Nephron (organoid): Measurements from ENCODE around the gene PLEKHM2.

Experiments used
- H3K27ac Mint-ChIP-seq, 3 experiments: 2 replicates each; pipeline ENCODE4 v1.8.0; 2020; ENCODE audit warnings: mixed read lengths in 3 of 3, mild to moderate bottlenecking in 2 of 3, moderate library complexity in 1 of 3
- H3K27me3 Mint-ChIP-seq: 2 replicates; pipeline ENCODE4 v1.8.0; 2021; ENCODE audit warnings: low read depth, mild to moderate bottlenecking, moderate library complexity, mixed read lengths
- H3K36me3 Mint-ChIP-seq: 2 replicates; pipeline ENCODE4 v1.8.0; 2020; ENCODE audit warnings: low read depth, mixed read lengths
- H3K4me1 Mint-ChIP-seq: 2 replicates; pipeline ENCODE4 v1.8.0; 2020; ENCODE audit warnings: mixed read lengths
- H3K4me3 Mint-ChIP-seq, 3 experiments: 2 replicates each; pipeline ENCODE4 v1.8.0; 2020; ENCODE audit warnings: mild to moderate bottlenecking in 3 of 3, mixed read lengths in 3 of 3, moderate library complexity in 2 of 3
- H3K9me3 Mint-ChIP-seq: 2 replicates; pipeline ENCODE4 v1.8.0; 2020; ENCODE audit warnings: mixed read lengths
- TF ChIP-seq, protein P1 (sequence below), 3 experiments: fragments of 200-600 bp; sonication (generic); IDR thresholded peaks; one replicate each; pipeline ENCODE4 v1.5.0; 2021; ENCODE audit warnings: antibody characterized with exemption in 3 of 3; ENCODE audit not compliant: unreplicated experiment in 3 of 3

PLEKHM2 gene

DNA sequence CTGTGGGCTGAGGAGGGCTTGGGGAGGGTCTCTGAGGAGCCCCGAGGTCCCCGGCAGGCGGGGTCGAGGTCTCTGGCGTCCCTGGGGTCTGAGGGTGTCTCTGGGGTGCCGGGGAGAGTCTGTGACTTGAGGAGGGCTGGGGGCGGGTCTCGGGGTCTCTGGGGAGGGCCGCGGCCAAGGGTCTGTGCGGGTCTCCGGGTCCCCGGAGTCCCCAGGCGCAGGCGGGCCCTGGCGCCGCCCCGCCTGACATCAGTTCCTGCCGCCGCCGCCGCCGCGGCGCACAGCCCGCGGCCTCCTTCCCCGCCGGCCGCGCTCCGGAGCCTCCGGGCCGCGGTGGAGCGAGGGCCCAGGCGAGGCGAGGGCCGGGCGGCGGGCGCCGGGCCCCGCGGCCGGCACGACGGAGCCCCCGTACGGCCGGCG is at the start of gene PLEKHM2:
TSS of gene PLEKHM2 (plus strand) at position 279 of the 420 bp plus-strand sequence. CDS start 239 bp downstream, outside the sequence.
- Mint-ChIP-seq H3K27me3 (peaks cover 6% of the 10 kb centered on the region), H3K9me3 (no peaks in the 10 kb centered on the region), H3K36me3 (peaks cover 21% of the 10 kb centered on the region), H3K27ac (peak within 1 kb of the TSS; percentile 95 to 99 (median 97)), H3K4me3 (peak within 1 kb of the TSS; percentile 88 to 97 (median 94)), H3K4me1 (peaks cover 31% of the 10 kb centered on the region)
- TF ChIP-seq, protein P1, sequence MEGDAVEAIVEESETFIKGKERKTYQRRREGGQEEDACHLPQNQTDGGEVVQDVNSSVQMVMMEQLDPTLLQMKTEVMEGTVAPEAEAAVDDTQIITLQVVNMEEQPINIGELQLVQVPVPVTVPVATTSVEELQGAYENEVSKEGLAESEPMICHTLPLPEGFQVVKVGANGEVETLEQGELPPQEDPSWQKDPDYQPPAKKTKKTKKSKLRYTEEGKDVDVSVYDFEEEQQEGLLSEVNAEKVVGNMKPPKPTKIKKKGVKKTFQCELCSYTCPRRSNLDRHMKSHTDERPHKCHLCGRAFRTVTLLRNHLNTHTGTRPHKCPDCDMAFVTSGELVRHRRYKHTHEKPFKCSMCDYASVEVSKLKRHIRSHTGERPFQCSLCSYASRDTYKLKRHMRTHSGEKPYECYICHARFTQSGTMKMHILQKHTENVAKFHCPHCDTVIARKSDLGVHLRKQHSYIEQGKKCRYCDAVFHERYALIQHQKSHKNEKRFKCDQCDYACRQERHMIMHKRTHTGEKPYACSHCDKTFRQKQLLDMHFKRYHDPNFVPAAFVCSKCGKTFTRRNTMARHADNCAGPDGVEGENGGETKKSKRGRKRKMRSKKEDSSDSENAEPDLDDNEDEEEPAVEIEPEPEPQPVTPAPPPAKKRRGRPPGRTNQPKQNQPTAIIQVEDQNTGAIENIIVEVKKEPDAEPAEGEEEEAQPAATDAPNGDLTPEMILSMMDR (IDR thresholded peaks at IDR 0.05; ENCODE audit: unreplicated experiment in 3 of 3): no peak

DNA sequence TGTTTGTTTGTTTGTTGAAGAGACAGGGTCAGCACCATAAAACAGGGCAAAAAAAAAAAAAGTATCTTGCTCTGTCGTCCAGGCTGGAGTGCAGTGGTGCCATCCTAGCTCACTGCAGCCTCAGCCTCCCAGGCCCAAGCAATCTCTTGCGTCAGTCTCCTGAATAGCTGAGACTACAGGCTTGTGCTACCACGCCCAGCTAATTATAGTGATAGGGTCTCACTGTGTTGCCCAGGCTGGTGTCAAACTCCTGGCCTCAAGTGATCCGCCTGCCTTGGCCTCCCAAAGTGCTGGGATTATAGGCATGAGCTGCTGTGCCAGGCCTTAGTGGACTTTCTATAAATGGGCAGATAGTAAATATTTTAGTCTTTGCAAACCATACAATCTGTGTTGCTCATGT is 47.7 kb upstream of the PLEKHM2 start:
- Mint-ChIP-seq H3K4me1 (no peaks in the 10 kb centered on the region), H3K4me3 (no peak overlapping the region), H3K27ac (no peak overlapping the region), H3K9me3 (no peaks in the 10 kb centered on the region), H3K36me3 (peaks cover 74% of the 10 kb centered on the region), H3K27me3 (no peaks in the 10 kb centered on the region)
- TF ChIP-seq, protein P1 (IDR thresholded peaks at IDR 0.05; ENCODE audit: unreplicated experiment in 3 of 3): no peak

DNA sequence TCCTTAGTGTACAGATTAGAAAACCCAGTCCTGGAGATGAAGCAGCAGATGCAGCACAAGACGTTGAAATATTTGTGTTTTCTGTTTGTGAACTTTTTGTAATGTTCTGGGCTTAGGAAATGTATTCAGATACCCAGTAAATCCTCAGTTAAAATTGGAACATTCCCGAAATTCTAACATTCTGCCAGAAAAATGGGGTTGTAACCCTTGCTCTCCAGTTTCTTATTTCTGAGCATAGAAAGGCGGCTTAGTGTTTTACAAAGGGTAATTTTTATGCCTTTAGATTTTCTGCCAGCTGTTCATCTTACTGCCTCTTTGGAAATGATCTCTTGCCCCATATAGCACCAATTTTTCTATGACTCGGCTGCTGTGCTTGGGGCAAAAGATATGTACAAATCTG is 46.3 kb upstream of the PLEKHM2 start:
- Mint-ChIP-seq H3K27me3 (no peaks in the 10 kb centered on the region), H3K4me1 (no peaks in the 10 kb centered on the region), H3K4me3 (no peak overlapping the region), H3K27ac (peak overlapping the region in 2 of 3 experiments; percentile 13), H3K36me3 (peaks cover 76% of the 10 kb centered on the region), H3K9me3 (no peaks in the 10 kb centered on the region)
- TF ChIP-seq, protein P1 (IDR thresholded peaks at IDR 0.05; ENCODE audit: unreplicated experiment in 3 of 3): no peak

DNA sequence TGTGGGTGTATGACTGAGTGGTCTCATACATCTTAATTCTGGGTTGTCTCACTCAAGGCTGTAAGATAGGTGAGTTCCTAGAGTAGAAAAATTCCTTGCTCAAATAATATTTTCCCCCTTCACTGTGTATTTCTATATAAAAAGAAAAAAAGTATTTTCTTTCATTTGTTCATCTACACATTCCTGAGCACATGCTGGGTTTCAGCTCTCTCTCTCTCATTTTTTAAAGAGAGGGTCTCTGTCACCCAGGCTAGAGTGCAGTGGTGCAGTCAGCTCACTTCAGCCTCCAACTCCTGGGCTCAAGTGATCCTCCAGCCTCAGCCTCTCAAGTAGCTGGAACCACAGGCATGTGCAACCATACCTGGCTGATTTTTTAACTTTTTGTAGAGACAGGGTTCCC is 44.9 kb upstream of the PLEKHM2 start:
- H3K9me3 Mint-ChIP-seq: no peaks in the 10 kb centered on the region

DNA sequence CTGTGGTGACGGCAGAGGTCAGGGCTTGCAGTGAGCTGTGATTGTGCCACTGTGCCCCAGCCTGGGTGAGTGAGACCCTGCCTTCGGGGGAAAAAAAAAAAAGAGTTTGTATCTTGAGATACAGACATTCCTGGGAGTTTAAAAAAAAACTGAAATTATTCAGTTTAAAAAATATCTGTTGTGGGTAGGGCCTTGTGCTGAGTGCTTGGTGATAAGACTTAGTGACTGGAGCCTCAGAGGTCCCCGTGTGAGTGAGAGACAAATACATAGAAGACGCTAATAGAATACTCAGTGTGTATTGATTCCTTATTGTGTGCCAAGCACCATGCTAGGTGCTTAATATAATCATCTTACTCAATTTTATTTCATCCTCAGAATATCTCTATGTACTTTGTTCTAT is 44.2 kb upstream of the PLEKHM2 start:
- no peak overlapping the region for H3K4me3 Mint-ChIP-seq
- H3K9me3 Mint-ChIP-seq: no peaks in the 10 kb centered on the region
- no peaks in the 10 kb centered on the region for H3K4me1 Mint-ChIP-seq
- TF ChIP-seq, protein P1 (IDR thresholded peaks at IDR 0.05; ENCODE audit: unreplicated experiment in 3 of 3): no peak
- no peak overlapping the region for H3K27ac Mint-ChIP-seq
- H3K36me3 Mint-ChIP-seq: peaks cover 73% of the 10 kb centered on the region
- no peaks in the 10 kb centered on the region for H3K27me3 Mint-ChIP-seq

More for the DNA sequence above, 44.9 kb upstream of the PLEKHM2 start:
- Mint-ChIP-seq H3K27me3 (no peaks in the 10 kb centered on the region), H3K4me1 (no peaks in the 10 kb centered on the region), H3K4me3 (no peak overlapping the region), H3K27ac (no peak overlapping the region), H3K36me3 (peaks cover 76% of the 10 kb centered on the region)
- TF ChIP-seq, protein P1 (IDR thresholded peaks at IDR 0.05; ENCODE audit: unreplicated experiment in 3 of 3): no peak

GRCh38 chr1:15640667-15641066 is 43.5 kb upstream of the PLEKHM2 start:
- Mint-ChIP-seq H3K27ac (peak overlapping the region in 1 of 3 experiments; percentile 4), H3K4me1 (no peaks in the 10 kb centered on the region), H3K9me3 (no peaks in the 10 kb centered on the region), H3K36me3 (peaks cover 76% of the 10 kb centered on the region), H3K4me3 (no peak overlapping the region), H3K27me3 (no peaks in the 10 kb centered on the region)
- TF ChIP-seq, protein P1 (IDR thresholded peaks at IDR 0.05; ENCODE audit: unreplicated experiment in 3 of 3): no peak
